DMS79 treated with DMSO at 0.1 percent for 48 hours (cell line): ENCODE data around the gene OSBPL5.
"Not testable (repeated sequence)": the region's sequence is repeated elsewhere in the genome, so short reads cannot be mapped to it uniquely, and the experiment has no call there.

Source experiments
- DNase-seq: peaks from one replicate; lab custom pipeline; 2025; lab: John Stamatoyannopoulos, UW

OSBPL5 gene

GRCh38 chr11:3080733-3081385 is 84.3 kb downstream of the OSBPL5 start:
- no peak for DNase-seq

DNA sequence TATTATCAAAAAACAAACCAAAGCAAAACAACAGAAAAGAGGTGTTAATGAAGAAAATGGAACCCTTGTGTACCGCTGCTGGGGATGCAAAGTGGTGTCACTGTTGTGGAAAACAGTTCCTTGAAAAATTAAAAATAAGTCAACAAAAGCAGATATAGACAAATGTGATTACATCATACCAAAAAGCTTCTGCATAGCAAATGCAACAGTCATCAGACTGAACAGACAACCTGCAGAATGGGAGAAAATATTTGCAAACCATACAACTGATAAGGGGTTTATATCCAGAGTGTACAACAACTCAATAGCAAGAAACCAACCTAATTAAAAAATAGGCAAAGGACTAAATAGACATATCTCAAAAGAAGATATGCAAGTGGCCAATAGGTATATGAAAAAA is 85.0 kb downstream of the OSBPL5 start:
- DNase-seq: no peak

- DNase-seq: no peak
These were observed 87.2 kb downstream of the OSBPL5 start for GRCh38 chr11:3077846-3078440.

GRCh38 chr11:3077189-3077836 is 87.8 kb downstream of the OSBPL5 start:
- no peak for DNase-seq

DNA sequence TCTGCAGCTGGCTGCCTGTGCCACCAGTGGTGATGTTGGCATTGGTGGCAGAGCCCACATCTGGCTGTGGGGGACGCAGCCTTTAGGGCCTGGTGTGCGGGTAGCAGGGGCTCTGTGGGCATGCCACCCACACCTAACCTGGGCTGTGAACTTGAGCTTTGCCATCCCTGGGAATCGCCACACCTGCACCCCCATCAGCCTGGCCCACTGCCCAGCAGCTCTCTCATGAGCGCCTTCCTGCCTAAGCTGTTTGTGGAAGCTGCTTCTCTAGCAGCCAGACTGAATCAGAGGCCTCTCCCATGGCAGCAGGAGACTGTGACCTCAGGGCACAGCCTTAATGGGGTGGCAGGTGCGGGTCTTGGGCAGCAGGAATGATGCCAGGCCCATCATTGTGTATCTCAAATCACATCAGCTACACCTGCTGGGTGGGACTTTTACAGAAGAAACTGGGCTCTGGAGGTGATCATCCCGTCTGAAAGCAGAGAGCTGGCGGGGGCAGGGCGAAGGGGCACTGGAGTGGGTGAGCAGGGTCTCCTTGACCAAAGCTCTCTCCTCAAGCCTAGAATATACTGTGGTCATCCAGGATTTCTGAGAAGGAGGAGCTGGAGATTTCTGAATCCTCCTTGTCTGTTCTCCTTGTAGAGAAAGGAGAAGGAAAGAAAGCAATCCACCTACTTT is 90.1 kb downstream of the OSBPL5 start:
- DNase-seq: peak; percentile 65

DNA sequence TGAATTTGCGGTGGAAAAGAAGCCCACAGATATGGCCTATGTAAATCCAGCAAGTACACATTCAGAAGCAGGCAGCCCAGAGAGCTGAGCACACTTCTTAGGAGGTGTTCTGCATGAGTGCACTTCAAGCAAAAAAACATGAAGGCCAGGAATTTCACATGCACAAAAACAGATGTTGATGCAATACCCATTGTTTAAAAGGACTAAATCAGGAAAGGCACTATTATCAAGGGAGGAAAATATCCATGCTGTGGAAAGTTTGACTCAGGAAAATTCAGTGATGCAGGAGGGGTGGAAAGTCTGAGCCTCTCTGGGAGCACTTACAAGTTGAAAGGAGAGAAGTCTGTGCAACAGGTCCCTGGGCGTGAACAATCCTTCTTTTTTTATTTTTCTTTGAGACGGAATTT is 92.1 kb downstream of the OSBPL5 start:
- DNase-seq: peak; percentile 23

DNA sequence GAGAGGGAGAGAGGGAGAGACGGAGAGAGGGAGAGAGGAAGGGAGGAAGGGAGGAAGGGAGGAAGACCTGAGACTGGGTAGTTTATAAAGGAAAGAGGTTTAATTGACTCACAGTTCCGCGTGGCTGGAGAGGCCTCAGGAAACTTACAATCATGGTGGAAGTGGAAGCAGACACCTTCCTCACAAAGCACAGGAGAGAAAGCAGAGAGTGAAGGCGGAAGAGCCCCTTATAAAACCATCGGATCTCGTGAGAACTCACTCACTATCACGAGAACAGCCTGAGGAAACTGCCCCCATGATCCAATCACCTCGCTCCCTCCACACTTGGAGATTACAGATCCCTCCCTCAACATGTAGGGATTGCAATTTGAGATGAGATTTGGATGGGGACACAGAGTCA is 95.7 kb downstream of the OSBPL5 start:
- DNase-seq: no peak

DNA sequence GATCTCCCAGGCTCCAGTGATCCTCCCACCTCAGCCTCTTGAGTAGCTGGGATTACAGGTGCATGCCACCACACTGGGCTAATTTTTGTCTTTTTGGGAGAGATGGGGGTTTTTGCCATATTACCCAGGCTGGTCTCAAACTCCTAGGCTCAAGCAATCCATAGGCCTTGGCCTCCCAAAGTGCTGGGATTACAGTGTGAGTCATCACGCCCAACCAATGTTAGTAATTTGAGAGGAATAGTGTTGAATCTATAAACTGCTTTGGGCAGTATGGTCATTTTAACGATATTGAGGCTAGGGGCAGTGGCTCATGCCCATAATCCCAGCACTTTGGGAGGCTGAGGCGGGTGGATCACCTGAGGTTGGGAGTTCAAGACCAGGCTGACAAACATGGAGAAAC is 98.8 kb downstream of the OSBPL5 start:
- DNase-seq: not testable (repeated sequence)

DNA sequence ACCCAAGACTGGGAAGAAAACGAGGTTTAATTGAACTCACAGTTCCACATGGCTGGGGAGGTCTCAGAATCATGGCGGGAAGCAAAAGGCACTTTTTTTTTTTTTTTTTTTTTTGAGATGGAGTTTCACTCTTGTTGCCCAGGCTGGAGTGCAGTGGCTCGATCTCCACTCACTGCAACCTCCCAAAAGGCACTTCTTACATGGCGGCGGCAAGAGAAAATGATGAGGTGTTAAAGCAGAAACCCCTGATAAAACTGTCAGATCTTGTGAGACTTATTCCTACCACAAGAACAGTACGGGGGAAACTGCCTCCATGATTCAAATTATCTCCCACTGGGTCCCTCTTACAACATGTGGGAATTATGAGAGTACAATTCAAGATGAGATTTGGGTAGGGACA is 100.4 kb downstream of the OSBPL5 start:
- not testable (repeated sequence) for DNase-seq

GRCh38 chr11:3063876-3064275 is 101.2 kb downstream of the OSBPL5 start:
- not testable (repeated sequence) for DNase-seq

DNA sequence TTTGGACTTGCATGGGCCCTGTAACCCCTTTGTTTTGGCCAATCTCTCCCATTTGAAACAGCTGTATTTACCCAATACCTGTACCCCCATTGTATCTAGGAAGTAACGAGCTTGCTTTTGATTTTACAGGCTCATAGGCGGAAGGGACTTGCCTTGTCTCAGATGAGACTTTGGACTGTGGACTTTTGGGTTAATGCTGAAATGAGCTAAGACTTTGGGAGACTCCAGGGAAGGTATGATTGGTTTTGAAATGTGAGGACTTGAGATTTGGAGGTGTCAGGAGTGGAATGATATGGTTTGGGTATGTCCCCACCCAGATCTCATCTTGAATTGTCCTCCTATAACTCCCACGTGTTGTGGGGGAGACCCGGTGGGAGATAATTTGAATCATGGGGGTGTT is 101.7 kb downstream of the OSBPL5 start:
- DNase-seq: not testable (repeated sequence)

DNA sequence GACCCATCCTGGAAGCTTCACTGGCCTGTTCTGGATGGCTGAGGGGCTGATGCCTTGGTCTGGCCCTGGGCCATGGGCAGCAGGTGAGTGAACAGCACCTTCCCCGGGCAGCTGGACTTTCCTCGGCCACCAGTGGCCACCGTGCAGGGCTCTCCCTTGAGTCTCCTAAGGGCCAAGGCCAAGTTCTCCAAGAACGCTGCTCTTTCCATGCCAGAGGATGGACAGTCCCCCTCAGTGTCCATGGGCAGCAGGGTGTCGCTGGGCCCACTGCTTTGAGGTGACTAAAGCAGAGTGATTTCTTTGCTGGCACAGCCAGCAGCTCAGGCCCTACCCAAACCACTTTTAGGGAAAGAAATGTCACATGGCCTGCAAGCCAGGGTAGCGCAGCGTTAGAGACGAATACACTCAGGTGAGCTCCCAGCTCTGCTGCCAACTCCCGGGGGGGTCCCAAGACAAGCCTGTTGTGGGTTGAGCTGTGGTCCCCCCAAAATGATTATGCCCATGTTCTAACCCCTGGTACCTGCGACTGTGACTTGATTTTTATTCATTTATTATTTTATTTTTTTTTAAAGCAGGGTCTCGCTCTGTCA is 104.6 kb downstream of the OSBPL5 start:
- DNase-seq: no peak

DNA sequence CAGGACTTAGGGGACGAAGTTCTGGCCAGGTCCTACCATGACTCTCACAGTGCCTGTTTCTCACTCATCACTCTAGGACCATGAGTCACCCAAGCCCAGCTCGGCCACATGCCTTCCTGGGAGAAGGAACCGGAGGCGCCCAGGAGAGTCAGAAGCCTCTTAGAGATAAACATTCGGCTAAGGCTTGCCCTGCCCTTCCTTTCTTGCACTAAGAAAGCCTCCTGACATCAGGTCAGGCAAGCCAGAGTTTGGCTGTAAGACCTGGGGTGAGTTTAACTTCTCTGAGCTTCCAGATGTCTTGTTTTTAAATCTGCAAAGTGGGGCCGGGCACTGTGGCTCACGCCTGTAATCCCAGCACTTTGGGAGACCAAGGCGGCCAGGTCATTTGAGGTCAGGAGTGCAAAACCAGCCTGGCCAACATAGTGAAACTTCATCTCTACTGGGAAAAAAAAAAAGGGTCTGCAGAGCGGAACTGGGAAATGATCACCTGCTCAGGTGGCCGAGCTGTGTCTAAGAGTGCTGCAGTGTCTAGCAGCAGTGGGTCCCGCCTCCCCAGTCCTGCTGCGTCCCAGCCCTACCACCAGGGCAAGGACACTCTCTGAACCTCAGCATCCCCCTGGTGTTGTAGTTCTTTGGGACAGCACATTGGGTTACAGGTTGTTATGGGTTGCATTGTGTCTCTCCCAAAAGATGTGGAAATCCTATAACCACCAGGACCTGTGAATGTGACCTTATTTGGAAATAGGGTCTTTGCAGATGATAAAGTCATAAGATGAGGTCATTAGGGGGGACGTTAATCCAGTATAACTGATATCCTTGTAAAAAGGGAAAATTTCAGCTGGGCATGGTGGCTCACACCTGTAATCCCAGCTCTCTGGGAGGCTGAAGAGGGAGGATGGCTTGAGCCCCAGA is 106.1 kb downstream of the OSBPL5 start:
- DNase-seq: no peak

DNA sequence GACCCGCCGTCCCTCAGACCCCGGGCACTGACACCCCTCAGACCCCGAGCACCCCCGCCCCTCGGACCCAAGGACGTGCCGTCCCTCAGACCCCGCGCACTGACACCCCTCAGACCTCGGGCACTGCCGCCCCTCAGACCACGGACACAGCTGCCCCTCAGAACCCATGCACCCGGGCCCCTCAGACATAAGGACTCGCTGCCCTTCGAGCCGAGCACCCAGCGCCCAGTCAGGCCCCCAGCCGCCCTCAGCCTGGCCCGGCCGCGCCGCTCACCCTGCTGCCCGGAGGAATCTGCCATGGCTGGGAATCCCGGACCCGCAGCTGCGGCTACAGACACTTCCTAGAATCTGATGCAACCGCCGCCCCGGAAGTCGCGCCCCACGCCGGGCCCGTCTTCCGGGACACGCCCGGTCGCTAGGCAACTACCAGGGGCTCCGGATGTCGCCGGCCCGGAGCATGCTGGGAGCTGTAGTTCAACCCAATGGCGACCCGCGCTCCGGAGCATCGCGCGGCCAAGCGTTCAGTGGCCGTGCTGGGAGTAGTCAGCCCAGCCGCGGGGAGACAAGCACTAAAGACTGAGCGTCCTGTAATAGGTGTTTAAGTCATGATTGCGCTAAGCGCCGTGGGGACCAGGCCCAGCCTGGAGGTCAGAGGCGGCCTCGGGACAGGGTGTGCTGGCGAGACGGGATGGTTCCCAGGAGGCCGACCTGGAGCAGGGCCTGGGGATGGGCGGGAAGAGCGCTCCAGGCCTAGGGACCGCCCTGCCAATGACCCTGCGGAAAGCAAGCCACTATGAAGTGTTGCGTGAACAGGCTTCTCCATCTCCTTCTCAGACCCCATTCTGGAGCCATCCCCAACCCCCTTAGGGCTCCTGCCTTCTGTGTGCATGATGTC is 107.8 kb downstream of the OSBPL5 start, which contains the start of gene CARS1:
Gene CARS1 (minus strand): TSS at position 355 of the 895 bp plus-strand sequence. CDS start 56 bp downstream, at position 299.
- peak; percentile 67 for DNase-seq

GRCh38 chr11:3056296-3057068 is 108.6 kb downstream of the OSBPL5 start:
- DNase-seq: peak; percentile 9

GRCh38 chr11:3055891-3056290 is 109.2 kb downstream of the OSBPL5 start:
- DNase-seq: no peak

DNA sequence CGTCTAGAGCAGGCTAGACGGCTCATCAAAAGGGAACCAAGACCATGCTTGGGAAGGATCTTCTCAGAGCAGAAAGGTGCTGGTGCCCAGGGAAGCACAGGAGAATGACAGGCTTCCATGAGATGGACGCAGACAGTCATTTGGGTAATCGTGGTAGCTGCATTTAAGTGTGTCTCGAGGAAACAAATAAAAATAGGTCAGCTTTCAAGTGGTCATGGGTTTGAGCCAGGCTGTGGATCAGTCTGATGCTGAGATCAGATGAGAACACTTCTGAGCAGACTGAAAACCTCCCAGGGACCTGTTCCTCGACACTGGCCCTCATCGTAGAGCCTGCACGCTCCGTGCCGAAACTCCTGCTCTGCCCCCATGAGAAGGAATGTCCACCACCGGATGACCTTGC is 112.5 kb downstream of the OSBPL5 start:
- DNase-seq: peak; percentile 27

DNA sequence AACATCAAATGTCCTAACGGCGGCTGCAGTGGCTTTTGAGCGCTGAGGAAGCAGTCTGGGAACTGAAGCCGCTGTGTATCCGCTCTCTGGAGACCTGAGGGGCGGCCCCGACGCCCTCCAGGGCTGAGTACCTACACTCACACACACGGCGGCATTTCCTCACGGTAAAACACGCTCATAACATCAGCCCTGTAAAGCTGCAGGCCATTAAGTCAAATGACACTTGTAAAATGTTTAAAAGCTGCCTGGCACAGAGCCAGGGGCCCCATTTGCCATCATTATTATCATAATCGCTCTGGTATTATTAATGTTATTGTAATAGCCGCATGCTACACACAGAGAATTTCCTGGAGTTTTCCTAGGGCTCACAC is 113.0 kb downstream of the OSBPL5 start:
- DNase-seq: peak; percentile 74
